ENCODE measurements around the gene MYO15B.

The MYO15B gene

DNA sequence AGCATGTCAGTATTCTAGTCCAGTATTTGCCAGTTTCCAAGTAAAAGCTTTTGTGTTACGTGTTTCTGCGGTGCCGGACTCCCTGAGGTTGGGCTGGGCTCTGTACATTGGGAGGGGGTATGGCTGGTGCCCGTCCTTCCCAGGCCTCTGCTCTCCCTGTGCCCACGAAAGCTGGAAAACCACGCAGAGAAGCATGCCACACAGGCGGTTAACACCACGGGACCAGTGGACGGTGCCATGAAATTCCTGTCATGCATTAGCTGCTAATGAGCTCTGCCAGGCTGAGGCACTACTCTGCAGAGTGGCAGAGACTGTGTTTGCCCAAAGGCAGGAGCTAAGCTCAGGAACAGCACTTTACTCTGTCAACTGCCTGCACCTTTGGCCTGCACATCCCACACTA is 53.7 kb downstream of the MYO15B start:
- DNase-seq, result no peak

DNA sequence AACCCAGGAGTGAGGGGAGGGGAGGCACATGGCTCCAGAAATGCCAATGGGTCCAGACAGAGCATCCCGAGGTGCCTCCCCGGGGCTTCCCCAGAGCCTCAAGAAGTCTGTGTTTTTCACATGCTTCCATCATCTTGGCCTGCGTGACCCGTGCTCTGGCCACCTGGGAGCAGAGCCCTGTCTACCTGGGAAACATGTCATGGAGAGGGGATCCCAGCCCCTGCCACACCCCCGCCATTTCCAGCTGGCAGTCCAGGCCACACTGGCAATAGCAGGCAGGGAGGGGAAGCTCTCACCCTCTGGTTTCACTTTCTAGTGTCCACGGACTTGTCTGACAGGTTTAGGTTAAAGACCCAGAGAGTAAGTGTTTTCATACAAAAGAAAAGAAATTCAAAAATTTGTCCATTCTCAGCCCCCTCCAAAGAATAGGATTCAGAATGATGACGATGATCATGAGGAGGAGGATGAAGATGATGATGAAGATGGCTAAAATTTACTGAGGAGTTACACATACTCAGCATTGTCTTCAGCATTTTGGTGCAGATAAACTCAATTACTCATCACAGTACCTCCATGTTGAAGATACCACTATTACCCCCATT is 54.7 kb downstream of the MYO15B start:
- no peak for DNase-seq

DNA sequence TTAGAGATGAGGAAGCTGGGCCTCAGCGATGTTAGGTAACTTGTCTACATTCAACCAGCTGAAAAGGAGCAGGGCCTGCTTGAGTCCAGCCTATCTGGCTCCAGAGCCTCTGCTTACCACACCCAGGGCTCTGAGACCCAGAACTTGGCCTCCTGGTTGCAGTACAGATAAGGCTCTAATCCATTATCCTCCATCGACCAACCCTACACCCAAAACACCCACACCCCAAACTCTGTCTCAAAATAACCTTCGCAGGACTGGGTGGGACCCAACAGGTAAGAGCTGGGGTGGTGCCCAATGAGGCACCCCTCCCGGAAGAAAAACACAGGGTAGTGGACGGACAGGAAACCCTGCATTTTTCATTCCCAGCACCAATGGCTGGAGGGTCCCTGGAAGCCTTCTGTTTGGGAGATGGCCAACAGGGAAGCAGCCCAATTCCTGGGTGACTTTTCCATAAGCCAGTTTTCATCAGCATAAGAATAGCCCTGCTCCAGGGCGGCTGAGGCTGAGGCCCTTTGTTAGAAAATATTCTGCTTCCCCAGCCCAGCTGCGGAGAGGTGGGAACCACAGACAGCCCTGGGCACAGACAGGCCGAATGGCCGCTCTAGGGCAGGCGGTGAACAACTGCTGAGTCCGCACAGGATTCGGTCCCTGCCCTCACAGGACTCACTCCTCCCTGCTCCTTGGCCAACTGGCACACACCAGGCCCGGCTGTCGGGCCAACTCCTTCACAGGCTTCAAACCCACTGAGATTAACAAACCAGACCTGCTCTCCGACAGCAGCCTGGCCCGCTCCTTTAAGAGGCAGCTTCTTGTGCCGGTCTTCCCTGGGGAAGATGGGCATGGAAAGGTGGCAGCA is 55.4 kb downstream of the MYO15B start:
- DNase-seq, result no peak

DNA sequence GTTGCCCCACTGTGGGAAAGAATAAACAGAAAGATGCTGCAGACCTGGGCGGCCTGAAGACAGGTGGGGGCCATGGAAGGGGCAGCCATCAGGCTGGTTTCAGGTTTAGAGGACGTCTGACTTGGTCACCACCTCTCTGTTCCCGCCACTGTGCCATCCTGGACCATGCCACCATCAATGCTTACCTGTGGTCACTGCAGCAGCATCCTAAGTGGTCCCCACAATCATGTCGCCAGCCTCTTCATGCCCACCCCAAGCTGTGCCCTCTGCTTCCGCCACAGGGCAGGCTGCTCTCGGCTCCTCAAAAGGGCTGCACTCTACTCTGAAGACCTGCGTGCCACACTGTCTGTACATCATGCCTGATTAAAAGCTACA is 56.0 kb downstream of the MYO15B start:
- DNase-seq, result no peak

DNA sequence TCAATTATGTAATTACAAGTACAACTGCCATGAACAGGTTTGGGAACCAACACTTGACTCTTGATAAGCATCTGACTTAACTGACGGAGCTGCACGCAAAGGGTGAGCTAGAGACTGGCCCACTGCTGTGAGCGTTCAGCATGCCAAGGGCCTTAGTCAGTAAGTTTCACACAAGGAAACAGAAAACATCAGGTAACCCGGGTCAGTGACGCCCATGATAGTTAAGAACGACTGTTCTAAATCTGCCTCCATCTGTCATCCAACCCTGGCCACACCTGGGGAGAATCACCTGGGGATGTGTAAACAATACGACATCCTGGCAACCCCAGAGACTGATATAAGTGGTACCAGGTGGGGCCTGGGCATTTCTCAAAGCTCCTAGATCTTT is 57.9 kb downstream of the MYO15B start:
- DNase-seq, result peak; percentile 65 to 85

DNA sequence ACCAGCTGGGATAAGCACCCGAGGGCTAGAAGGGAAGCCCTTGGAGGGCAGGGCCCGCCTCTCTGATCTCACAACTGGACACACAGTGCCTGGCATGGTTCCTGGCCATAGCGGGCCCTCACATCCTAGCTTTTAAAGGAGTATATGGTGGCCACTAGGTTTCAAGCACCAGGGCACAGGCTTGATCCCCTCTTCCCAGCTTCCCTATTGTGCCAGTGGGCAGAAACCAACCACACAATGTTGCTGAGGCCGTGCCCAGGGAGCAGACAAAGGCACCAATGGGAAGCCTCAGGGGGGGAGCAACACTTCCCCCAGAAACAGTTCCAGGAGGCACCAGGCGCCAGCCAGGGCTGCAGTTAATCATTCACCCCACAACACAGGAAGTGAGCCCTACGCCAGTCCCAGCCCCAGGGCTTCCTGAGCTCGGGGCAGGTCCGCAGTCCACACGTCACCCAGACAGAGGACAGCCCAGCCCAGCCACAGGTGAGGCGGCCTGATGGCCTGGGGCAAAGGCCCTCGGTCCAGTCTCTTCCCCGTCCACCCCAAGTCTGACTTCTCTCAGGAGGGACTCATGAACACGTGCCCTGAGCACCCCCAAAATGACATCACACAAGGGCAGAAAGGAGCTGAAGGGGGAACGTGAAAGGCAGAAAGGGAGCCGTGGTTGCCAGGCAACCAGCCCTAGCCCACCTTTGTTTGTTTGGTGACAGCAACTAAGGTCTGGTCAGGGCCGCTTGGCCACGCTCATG is 58.5 kb downstream of the MYO15B start:
- DNase-seq, result peak; percentile 22 to 62

DNA sequence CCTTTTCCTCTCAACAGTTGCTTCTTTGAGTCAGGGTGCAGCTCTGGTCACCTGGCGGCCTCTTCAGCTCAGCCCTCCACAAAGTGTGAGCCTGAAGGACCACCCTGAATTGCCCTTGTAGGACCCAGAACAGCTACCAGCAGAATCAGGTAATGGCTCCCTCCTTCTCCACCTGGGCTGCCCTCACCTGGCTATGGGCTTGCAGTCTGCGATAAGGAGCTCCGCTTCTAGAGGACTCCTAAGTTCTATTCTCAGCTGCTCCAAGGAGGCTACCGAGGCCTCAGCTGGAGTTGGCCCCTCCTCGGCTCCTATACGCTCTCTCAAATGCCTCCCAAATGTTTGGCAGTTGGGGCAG is 59.0 kb downstream of the MYO15B start:
- no peak for DNase-seq

DNA sequence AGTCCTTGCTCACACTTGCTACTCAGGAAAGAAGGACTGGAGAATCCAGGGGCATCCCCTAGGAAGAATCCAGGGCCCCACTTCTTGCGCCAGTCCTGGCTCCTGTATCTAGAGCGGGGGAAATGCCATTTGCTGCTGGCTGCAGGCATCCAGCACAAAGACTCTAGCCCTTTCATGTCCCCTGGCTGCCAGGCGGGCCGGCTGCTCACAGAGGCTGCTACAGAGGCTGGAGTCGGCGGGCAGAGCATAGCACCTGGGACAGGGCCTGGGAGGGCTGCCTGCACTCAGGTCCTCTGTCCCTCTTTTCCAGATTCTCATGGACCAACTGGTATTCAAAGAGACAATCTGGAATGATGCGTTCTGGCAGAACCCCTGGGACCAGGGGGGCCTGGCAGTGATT is 59.5 kb downstream of the MYO15B start:
- no peak for DNase-seq

DNA sequence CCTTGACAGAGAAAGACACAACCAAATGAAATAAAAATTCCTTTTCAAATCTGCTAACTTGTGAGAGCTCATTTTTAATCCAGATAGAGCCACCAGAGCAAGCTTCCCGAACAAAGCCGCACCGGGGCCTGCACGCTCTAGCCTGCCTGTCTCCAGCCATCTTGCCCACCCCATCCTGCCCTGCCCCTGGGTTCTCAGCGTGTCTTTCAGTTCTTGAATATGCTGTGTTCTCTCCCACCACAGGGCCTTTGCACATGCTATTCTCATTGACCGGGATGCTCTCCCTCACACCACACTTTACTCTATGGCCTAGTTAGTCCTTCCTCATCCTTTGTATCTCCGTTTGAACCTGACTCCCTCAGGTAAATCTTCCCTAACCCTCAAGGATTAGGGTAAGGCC is 60.3 kb downstream of the MYO15B start:
- no peak for DNase-seq

DNA sequence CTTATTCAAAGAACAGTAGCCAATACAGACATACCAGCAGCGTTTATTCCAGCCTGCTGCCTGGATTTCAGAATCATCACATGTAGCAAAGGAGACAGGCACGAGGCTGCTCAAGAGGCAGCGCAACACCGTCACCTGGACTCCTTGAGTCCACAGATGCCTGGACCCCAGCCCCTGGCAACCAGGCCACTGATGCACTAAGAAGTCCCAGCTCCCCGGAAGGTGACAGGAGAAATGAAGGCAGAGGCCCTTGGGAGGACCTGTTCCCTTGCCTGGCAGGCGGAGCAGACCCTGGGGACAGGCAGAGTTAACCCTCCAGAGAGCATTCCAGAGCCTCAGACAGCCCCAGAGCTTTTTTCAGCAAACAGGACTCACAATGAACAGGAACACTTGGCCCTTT is 62.1 kb downstream of the MYO15B start:
- DNase-seq, result no peak

DNA sequence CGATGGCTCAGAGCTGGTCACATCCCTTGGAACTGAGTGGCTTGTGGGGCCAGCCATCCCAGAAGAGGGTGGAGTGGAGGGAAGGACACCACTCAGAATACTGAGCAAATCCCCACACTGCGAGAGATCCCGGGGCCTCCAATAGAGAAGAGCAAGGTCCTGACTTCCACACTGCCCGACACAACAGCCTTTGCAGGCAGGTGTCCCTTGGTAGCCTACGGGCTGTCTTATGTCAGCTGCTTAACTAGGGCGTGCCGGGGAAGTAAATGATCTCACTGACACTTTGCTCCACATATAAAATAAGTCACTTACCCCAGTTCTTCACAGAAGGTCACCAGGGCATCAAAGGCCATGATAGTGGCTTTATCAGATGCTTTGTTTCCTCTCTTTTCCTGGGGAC is 63.3 kb downstream of the MYO15B start:
- DNase-seq, result no peak

DNA sequence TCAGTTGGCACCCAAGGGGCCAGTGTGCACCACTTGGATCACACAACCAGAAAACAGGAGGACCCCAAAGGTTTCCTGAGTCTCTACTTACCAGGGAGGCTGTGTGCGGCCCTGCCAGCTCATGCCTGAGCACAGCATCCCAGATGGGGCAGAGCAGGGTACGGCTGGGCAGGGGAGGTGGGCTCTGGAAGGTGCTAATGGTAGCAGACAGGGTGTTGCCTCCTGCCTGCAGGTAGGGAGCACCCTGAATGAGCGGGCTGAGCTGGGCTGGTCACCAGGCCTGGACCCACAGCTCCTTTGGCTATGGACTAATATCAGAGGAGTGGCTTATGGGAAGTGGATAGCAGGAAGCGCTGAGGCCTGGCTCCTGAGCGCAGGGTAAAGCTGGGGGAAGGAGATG is 64.7 kb downstream of the MYO15B start:
- DNase-seq, result no peak

DNA sequence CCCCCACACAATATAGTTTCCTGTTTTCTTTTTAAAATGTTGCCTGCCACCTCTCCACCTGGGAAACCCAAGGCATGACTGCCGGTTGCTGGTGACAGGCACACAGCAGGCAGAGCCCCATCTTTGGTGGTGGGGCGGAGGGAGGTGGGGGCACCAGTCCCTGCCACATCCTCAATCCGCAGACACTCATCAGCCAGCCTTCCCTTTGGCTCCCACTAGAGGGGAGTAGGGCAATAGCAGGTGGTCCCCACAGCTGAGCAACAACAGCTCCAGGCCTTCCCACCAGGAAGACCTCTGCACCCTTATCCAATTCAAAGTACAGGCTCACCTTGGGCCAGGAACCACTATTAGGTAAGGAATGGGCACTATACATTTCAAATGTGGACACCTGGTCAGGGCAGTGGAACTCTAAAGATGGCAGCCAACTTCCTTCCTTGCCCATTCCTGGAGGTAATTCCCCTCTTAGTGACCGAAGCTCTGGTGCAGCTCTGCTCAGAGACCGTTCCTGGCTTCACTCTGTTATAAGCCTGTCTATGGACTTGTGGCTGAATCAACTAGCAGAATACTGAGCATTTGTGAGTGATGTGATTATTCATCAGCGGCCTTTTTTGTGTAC is 65.4 kb downstream of the MYO15B start:
- peak; percentile 16 to 46 for DNase-seq

DNA sequence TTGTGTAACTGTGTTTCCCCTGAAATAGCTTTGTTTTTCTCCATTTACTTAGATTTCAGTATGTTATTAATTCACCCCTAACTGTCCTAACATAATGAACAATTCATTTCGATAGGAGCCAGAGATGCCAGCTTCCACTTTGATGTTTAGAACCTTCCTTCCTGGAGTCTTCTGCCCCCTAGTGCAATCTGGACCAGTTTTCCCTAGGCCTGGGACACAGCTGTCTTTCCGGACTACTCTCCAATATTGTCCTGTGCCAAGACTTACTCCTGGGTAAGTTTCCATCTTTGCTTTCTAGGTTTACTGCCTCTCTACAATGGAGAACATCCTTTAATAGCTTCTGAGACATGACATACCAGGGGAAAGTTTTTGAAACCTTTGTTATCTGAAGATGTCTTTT is 66.6 kb downstream of the MYO15B start:
- no peak for DNase-seq

DNA sequence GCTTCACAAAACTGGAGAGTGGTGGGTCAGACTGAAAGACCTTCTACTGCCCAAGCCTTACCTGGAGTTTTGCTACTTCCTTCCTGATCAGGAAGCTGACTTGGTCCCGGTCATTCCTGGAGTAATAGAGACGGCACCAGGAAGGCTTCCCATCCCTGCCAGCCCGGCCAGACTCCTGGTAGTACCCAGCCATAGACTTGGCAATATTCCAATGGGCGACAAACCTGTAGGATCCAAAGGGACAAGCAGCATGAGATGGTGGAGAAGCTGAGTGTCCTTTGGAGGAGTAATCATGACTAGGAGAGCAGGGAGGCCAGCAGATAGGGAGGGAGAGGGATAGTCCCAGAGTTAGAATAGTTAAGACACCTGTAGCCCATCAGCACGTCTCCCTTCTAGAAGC is 70.6 kb downstream of the MYO15B start:
- DNase-seq, result no peak

DNA sequence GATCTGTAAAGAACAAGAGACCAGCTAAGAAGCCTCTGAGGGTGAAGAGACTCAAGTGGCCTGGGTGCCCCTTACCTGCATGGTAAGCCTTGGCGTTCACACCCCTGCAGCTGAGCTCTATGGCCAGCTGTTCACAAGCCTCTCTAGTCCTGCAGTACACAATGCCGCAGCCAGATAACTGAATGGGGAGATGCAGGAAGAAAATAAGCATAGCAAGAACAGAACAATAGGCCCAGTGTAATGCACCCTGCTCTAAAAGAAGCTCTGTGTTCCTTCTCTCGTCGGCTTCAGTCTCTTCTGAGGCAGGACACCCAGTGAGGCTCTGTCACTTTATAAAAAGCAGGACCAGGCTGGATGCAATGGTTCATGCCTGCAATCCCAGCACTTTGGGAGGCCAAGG is 73.9 kb downstream of the MYO15B start:
- no peak for DNase-seq

DNA sequence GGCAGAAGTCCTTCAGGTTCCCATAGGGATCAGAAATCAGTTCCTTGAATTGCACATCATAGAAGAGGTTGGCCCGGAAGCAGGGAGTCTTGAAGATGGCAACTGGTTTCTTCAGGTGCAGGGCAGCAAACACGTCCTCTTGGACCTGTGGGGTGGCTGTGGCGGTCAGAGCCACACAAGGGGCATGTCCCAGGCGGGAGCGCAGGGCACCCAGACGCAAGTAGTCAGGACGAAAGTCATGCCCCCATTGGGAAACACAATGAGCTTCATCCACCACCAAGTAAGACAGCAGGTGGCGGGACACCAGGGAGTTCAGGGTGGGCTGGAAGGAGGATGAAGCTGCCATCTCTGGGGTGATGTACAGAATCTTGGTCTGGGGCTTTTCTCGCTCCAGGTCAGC is 74.9 kb downstream of the MYO15B start:
- no peak for DNase-seq

DNA sequence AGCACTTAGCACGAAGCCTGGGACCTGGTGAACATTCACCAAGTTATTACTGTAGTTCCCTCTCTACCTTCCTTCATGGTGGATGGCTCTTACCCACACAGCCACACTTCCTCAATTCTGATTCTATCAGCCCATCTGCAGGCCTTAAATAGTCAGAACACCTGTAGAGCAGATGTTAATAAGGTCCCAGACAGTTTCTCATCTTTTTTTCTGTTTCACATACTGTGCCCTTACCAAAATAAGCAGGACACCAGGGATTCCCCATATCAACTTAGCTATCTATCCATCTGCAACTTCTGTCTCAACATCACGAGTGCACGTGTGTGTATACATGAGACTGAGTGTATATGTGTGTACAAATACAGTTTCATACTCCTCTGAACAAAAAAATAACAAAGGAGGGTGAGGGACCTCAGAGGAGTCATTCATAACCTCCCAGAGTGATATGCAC is 76.5 kb downstream of the MYO15B start:
- no peak for DNase-seq

DNA sequence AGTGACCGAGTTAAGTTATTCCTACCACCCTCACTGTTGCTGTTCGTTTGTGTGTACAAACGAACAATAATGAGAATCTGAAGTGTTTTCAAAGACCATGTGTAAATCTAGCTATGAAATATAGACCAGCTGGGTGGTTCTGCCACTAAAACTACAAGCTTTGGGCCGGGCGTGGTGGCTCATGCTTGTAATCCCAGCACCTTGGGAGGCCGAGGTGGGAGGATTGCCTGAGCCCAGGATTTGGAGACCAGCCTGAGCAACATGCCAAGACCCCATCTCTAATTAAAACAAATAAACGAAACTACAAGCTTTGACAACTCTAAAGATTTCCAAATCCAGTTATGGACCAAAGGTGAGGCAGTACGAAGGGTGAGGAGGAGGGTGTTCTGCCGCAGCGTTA is 78.4 kb downstream of the MYO15B start:
- no peak for DNase-seq

DNA sequence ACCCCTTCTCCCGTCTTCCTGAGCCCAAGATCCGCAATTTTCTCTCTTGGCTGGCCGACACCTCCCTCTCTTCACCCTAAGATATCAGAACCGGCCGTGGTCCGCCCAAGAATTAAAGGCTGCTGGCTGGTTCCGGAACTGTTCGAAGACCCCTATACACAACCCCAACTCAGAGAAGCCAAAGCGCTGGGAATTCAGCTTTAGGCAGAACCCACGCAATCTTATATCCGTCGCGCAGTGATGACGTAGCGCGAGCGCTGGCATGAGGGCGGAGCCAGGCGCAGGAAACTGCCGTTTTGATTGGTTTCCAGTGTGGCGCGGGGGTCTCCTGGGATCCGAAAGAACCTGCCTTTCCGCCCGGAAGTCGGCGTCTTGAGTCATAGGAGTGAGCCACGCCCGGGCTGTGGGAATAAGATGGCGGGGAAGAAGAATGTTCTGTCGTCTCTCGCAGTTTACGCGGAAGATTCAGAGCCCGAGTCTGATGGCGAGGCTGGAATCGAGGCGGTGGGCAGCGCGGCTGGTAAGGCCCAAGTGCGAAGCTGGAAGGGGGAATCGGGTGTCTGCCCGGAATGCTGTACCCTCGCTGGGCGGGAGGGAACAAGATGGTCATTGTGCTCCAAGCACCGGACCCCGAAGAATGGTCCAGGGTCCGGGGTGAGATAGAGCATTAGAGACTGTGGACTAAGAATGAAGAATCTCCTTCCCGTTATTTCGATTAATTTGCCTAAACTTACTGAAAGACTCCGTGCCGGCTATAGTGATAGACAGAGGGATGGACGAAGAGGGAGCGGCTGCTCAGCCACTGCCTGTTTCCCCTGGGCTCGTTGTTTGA is 79.6 kb downstream of the MYO15B start, which contains the start of the genes RECQL5 and SAP30BP:
TSS of gene RECQL5 (minus strand) at position 196 of the 832 bp plus-strand sequence. CDS start 597 bp downstream, outside the sequence.
TSS of gene SAP30BP (plus strand) at position 380 of the 832 bp plus-strand sequence. CDS start at position 415, 35 bp downstream.
- peak; percentile 99 for DNase-seq

DNA sequence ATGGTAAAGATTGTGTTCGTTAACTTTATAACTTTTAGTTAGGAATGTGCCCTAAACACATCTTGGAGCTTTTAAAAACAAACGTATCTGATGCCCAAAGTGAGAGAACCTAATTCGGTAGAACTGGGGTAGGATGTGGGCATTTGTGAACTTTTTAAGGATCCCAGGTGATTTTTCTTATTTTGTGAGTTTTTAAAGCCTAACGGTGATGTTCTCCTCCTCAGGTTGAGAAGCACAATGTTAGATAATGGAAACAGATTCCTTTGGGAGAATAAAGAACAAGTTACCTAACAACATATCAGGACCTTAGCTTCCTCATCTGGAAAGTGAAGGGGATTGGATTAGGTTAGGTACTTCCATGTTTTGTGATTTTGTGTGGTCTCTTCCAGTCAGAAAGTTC is 80.2 kb downstream of the MYO15B start:
- no peak for DNase-seq

DNA sequence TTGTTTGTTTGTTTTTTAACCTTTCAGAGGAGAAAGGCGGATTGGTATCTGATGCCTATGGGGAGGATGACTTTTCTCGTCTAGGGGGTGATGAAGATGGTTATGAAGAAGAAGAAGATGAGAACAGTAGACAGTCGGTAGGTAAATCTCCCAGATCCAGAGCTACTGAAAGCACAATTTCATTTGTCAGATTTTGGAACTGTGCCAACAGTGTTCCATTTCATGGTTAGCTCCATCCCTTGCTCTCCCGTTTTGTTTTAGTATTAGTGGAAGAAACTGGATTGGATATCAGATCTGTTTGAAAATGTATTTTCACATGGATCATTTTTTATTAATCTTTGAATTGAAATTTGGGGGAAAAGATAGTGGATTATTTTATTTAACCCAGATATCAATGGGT is 80.9 kb downstream of the MYO15B start:
- no peak for DNase-seq

Data from NCI-H2081 (cell line).